GM12878 (cell line): ENCODE data around the gene FAM110C. TPM values are rescaled to one million over a fixed set of nuclear protein-coding genes. Genes with fewer than 3 reads are reported as not detected.
A peak's percentile ranks its signal among the peaks of the same experiment; 100 is the strongest.
"Not testable (repeated sequence)": the region's sequence is repeated elsewhere in the genome, so short reads cannot be mapped to it uniquely, and the experiment has no call there.

Experiments
- ATAC-seq: fragments of 200-7000 bp; cut with Tn5 transposase; 3 replicates; pipeline ENCODE4 v1.9.1; 2020; ENCODE audit warnings: mild to moderate bottlenecking, moderate library complexity
- BruUV-seq: library from RNA; stranded (reverse); fragments of 400-500 nt; replicated peaks from 2 replicates; lab custom pipeline; 2021; lab: Mats Ljungman, UMichigan
- CTCF ChIA-PET: fragments of 300-600 bp; sonication (Branson Sonifier 250); formaldehyde crosslinking; extraction: SDS; loops from one replicate; lab custom pipeline; 2021; ENCODE audit warnings: inconsistent platforms; lab: Yijun Ruan, JAX
- POLR2A ChIA-PET: fragments of 350-600 bp; formaldehyde crosslinking; extraction: SDS; loops from one replicate; lab custom pipeline; 2021; ENCODE audit warnings: inconsistent platforms; lab: Charles Lee
- RAD21 ChIA-PET: fragments of 300-600 bp; sonication (Branson Sonifier 250); formaldehyde crosslinking; loops from one replicate; lab custom pipeline; 2023; ENCODE audit warnings: antibody characterized with exemption; ENCODE audit not compliant: unreplicated experiment; lab: Charles Lee
- SMC1A ChIA-PET: fragments of 300-600 bp; sonication (Branson Sonifier 250); formaldehyde crosslinking; loops from one replicate; lab custom pipeline; 2023; ENCODE audit not compliant: unreplicated experiment, uncharacterized antibody; lab: Charles Lee
- DNase-seq: peaks from one replicate; pipeline ENCODE4 v3.0.0-alpha.2; 2011; ENCODE audit warnings: low read depth, low spot score
- FAIRE-seq: peaks from 3 replicates; lab custom pipeline; 2011; peaks lifted over from hg19 to GRCh38; lab: Jason Lieb, UNC
- H2AFZ ChIP-seq: 2 replicates; pipeline ENCODE4 v1.6.0; 2011; ENCODE audit warnings: low read depth, low read length, control low read depth; ENCODE audit not compliant: control insufficient read depth
- H3K27ac ChIP-seq: 2 replicates; pipeline ENCODE4 v1.5.1; 2011; ENCODE audit warnings: control low read depth; ENCODE audit not compliant: control insufficient read depth, insufficient read depth
- H3K27me3 ChIP-seq, 2 experiments: replicated peaks in 1 of 2; 2 replicates each; pipeline versions ENCODE4 v1.6.0 to v1.6.1; 2011; ENCODE audit warnings: low read length in 1 of 2; ENCODE audit not compliant: control insufficient read depth in 2 of 2, insufficient read depth in 2 of 2
- H3K36me3 ChIP-seq, 2 experiments: 2 replicates each; pipeline ENCODE4 v1.5.1; 2011; ENCODE audit warnings: low read length in 1 of 2; ENCODE audit not compliant: control insufficient read depth in 2 of 2, insufficient read depth in 2 of 2
- H3K4me1 ChIP-seq: 2 replicates; pipeline ENCODE4 v1.6.1; 2011; ENCODE audit warnings: mild to moderate bottlenecking, low read length, moderate library complexity, mixed read lengths; ENCODE audit not compliant: control insufficient read depth, insufficient read depth
- H3K4me2 ChIP-seq: 2 replicates; pipeline ENCODE4 v1.6.0; 2011; ENCODE audit warnings: control low read depth; ENCODE audit not compliant: control insufficient read depth, insufficient read depth
- H3K4me3 ChIP-seq: fragments of 200-600 bp; sonication (generic); 2 replicates; pipeline ENCODE4 v1.5.1; 2016
- H3K79me2 ChIP-seq: 2 replicates; pipeline ENCODE4 v1.6.0; 2011; ENCODE audit warnings: low read length; ENCODE audit not compliant: control insufficient read depth, insufficient read depth
- H3K9ac ChIP-seq: 2 replicates; pipeline ENCODE4 v1.8.0; 2011; ENCODE audit warnings: low read length, control low read depth, mixed read lengths; ENCODE audit not compliant: control insufficient read depth, insufficient read depth
- H3K9me3 ChIP-seq: replicated peaks from 3 replicates; pipeline ENCODE4 v1.5.1; 2011; ENCODE audit warnings: mild to moderate bottlenecking, low read length; ENCODE audit not compliant: control insufficient read depth, insufficient read depth
- H4K20me1 ChIP-seq: 2 replicates; pipeline ENCODE4 v1.6.0; 2011; ENCODE audit not compliant: control insufficient read depth, insufficient read depth
- ATF7 ChIP-seq: fragments of 450-650 bp; IDR thresholded peaks from 2 replicates; pipeline ENCODE4 v1.6.1; 2016; ENCODE audit warnings: low read depth, mild to moderate bottlenecking
- MEF2A ChIP-seq: IDR thresholded peaks from 2 replicates; pipeline ENCODE4 v1.6.1; 2011; ENCODE audit warnings: low read depth, mild to moderate bottlenecking, low read length, moderate library complexity; ENCODE audit not compliant: insufficient read depth
- SMC3 ChIP-seq: IDR thresholded peaks from 2 replicates; pipeline ENCODE4 v1.6.1; 2011; ENCODE audit warnings: low read length, improper control_type of control experiment, borderline replicate concordance
- ZNF384 ChIP-seq: IDR thresholded peaks from 2 replicates; pipeline ENCODE4 v1.6.1; 2012; ENCODE audit warnings: low read depth, mild to moderate bottlenecking, low read length, improper control_type of control experiment, borderline replicate concordance
- WGBS: methylation state at CpG from one replicate; pipeline ENCODE4 v1.1.6; 2016; ENCODE audit warnings: low lambda C conversion rate; ENCODE audit not compliant: insufficient replicate concordance, insufficient coverage; ENCODE audit errors: missing lambda C conversion rate; 5-methylcytosine and 5-hydroxymethylcytosine counted together
- in situ Hi-C: fragments of 300-500 bp; cut with MboI; formaldehyde crosslinking; loops from 9 replicates; pipeline ENCODE4 v1.14.3; 2018; ENCODE audit warnings: mixed read lengths
- intact Hi-C: fragments of 100-400 bp; cut with micrococcal nuclease; formaldehyde crosslinking; loops from one replicate; pipeline ENCODE4 v1.14.2; 2022; ENCODE audit not compliant: unreplicated experiment
- polyA plus RNA-seq, 11 experiments: library from polyadenylated mRNA; depleted of rRNA in 4 of 11; unstranded in 6 of 11; stranded (reverse) in 5 of 11; fragments of >200 nt; fragmentation: Nextera tagmentation in 4 of 11; fragmentation: Illumina TruSeq in 1 of 11; extraction: Ambion mirVana in 4 of 11; extraction: Trizol in 1 of 11; gene quantifications; 1 replicate in 1 of 11; 2 replicates in 10 of 11; pipeline versions ENCODE4 v1.2.1 to v1.2.3, GENCODE V29; 2011 to 2016; ENCODE audit warnings: inconsistent platforms in 2 of 11, missing spikeins in 2 of 11, low read depth in 1 of 11
- total RNA-seq, 4 experiments: library from RNA; depleted of rRNA in 3 of 4; stranded (reverse); fragments of >200 nt in 3 of 4; fragmentation: Illumina TruSeq in 1 of 4; extraction: Trizol in 1 of 4; gene quantifications; 2 replicates each; pipeline versions ENCODE4 v1.2.1 to v1.2.3, GENCODE V29; 2013 to 2021
- TF ChIP-seq, protein P1 (sequence below): fragments of 450-650 bp; IDR thresholded peaks from 2 replicates; pipeline ENCODE4 v1.6.1; 2017; ENCODE audit warnings: antibody characterized with exemption, mild to moderate bottlenecking, moderate library complexity

FAM110C gene
- total and polyA plus RNA-seq, 10 of the 15 experiments (the other 5 are each of a cell fraction or from before 2014, with no cell fraction given): not detected

DNA sequence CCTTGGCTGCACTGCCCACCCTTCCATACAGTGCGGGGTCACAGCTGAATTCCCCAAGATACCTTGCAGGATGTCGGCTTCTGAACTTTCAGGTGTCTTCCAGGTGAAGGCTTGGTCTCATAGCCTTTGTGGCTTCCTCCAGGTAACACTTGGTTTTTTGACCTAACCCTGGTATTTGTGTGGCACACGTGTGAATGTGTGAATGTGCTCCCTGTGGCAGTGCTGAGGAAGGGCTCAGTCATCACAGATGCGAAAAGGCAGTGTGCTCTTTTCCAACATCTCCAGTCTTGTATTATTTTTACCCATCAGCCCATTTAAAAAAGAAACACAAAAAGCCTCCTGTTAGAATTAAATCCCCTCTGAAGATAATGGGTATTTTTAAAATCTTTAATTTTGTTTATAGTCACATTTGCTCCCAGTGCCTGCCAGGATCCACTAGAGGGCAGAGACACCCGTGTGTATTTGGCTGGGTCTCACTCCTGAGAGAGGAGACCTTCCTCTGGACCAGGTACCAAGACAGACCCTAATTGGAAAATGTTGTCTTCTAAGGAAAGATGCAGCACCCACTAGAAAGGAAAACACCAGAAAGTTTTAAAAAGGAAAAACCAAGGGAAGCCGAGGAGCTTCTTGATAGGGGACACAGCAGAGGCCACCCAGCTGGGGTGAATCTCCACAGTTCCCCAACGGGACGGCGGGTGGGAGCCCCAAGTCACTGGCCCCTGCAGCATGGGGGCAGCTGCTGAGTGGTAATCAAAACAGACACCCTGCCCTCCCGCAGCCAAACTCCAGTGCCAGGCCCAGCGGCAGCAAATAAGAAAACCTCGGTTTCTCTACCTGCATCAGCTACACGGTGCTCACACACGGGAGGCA lies 27.7 kb downstream of the FAM110C start (continued):
- TF ChIP-seq ZNF384 (no peak), ATF7 (no peak), MEF2A (no peak), SMC3 (peak; percentile 22; the same call in 1 of the 2 replicates)
- TF ChIP-seq, protein P1, sequence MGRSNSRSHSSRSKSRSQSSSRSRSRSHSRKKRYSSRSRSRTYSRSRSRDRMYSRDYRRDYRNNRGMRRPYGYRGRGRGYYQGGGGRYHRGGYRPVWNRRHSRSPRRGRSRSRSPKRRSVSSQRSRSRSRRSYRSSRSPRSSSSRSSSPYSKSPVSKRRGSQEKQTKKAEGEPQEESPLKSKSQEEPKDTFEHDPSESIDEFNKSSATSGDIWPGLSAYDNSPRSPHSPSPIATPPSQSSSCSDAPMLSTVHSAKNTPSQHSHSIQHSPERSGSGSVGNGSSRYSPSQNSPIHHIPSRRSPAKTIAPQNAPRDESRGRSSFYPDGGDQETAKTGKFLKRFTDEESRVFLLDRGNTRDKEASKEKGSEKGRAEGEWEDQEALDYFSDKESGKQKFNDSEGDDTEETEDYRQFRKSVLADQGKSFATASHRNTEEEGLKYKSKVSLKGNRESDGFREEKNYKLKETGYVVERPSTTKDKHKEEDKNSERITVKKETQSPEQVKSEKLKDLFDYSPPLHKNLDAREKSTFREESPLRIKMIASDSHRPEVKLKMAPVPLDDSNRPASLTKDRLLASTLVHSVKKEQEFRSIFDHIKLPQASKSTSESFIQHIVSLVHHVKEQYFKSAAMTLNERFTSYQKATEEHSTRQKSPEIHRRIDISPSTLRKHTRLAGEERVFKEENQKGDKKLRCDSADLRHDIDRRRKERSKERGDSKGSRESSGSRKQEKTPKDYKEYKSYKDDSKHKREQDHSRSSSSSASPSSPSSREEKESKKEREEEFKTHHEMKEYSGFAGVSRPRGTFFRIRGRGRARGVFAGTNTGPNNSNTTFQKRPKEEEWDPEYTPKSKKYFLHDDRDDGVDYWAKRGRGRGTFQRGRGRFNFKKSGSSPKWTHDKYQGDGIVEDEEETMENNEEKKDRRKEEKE: no peak
- TF ChIP-seq, all 136 proteins: peak for 3

DNA sequence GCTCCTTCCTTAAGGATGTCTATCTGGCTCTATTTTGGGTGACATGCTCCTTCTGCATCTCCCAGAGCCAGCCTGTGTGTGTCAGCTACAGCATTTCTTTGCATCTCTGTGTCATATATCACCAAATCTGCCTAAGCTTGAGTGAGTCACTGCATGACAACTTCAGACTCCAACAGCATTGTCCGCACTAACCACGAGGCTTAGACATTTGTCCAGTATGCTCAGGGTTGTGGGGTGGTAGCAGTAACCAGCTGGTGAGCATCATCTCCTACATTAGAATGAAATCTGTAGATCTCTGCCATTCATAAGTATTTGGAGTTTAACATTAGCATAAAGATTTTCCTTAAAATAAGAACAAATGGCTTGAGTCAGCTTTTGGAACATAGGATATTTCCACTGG lies 30.4 kb downstream of the FAM110C start:
- H3K27me3 ChIP-seq, POLR2A ChIA-PET, H3K27ac ChIP-seq, H3K79me2 ChIP-seq, H2AFZ ChIP-seq, H3K4me1 ChIP-seq, FAIRE-seq, H3K4me3 ChIP-seq, H4K20me1 ChIP-seq, CTCF ChIA-PET, H3K9ac ChIP-seq, H3K4me2 ChIP-seq, intact Hi-C loops, BruUV-seq, ATAC-seq, H3K9me3 ChIP-seq, DNase-seq, in situ Hi-C loops, H3K36me3 ChIP-seq: not testable (repeated sequence)
- ChIA-PET SMC1A (interaction anchor here (1.6 kb wide), 1 partner anchor 160 kb away, joined by 4 read pairs; no protein-coding TSS in a partner anchor), RAD21 (interaction anchor here (1.2 kb wide), 1 partner anchor 231 kb away, joined by 3 read pairs; no protein-coding TSS in a partner anchor)
- WGBS: 41% methylated on average over 2 of the region's 2 CpGs
